IMR-90 (cell line): ENCODE data around the gene GCK. TPM values are rescaled to one million over a fixed set of nuclear protein-coding genes. Genes with fewer than 3 reads are reported as not detected.
A peak's percentile ranks its signal among the peaks of the same experiment; 100 is the strongest.

ENCODE experiments used
- ATAC-seq: fragments of 200-7000 bp; cut with Tn5 transposase; 2 replicates; pipeline ENCODE4 v1.9.1; 2020; ENCODE audit warnings: low read depth, mild to moderate bottlenecking, moderate library complexity
- BruUV-seq: library from RNA; stranded (reverse); fragments of 400-500 nt; replicated peaks from 2 replicates; lab custom pipeline; 2021; lab: Mats Ljungman, UMichigan
- CTCF ChIA-PET: fragments of 300-600 bp; formaldehyde crosslinking; extraction: SDS; loops from one replicate; lab custom pipeline; 2021; ENCODE audit warnings: antibody characterized with exemption; lab: Yijun Ruan, JAX
- POLR2A ChIA-PET: fragments of 300-600 bp; sonication (Branson Sonifier 250); formaldehyde crosslinking; loops from one replicate; lab custom pipeline; 2022; ENCODE audit warnings: antibody characterized with exemption; ENCODE audit not compliant: unreplicated experiment; lab: Charles Lee
- DNase-seq: peaks from one replicate; pipeline ENCODE4 v3.0.0; 2013
- H2AFZ ChIP-seq: replicated peaks from 2 replicates; pipeline ENCODE3; 2013; ENCODE audit warnings: low read length, mild to moderate bottlenecking; ENCODE audit not compliant: poor library complexity
- H2AK5ac ChIP-seq: 2 replicates; pipeline ENCODE4 v1.6.1; 2013; ENCODE audit warnings: low read depth, low read length, inconsistent platforms
- H2AK9ac ChIP-seq: replicated peaks from 2 replicates; pipeline ENCODE3; 2013; ENCODE audit warnings: mild to moderate bottlenecking, low read depth, low read length, moderate library complexity; ENCODE audit not compliant: poor library complexity
- H2BK120ac ChIP-seq: 2 replicates; pipeline ENCODE4 v1.6.1; 2013; ENCODE audit warnings: low read depth, low read length, inconsistent platforms
- H2BK15ac ChIP-seq: 3 replicates; pipeline ENCODE4 v1.6.1; 2013; ENCODE audit warnings: low read depth, low read length, inconsistent platforms
- H2BK20ac ChIP-seq: 2 replicates; pipeline ENCODE4 v1.6.1; 2013; ENCODE audit warnings: low read depth, mild to moderate bottlenecking, inconsistent platforms, low read length, moderate library complexity
- H2BK5ac ChIP-seq: 2 replicates; pipeline ENCODE4 v1.6.1; 2013; ENCODE audit warnings: mild to moderate bottlenecking, low read depth, low read length, inconsistent platforms; ENCODE audit not compliant: poor library complexity, severe bottlenecking
- H3K14ac ChIP-seq: replicated peaks from 2 replicates; pipeline ENCODE4 v1.6.1; 2013; ENCODE audit warnings: low read depth, low read length, inconsistent platforms
- H3K18ac ChIP-seq: 2 replicates; pipeline ENCODE4 v1.6.1; 2013; ENCODE audit warnings: low read depth, low read length, control low read depth
- H3K23ac ChIP-seq: 2 replicates; pipeline ENCODE4 v1.6.1; 2013; ENCODE audit warnings: low read depth, low read length, inconsistent platforms
- H3K27ac ChIP-seq: 2 replicates; pipeline ENCODE4 v1.5.1; 2013; ENCODE audit warnings: mild to moderate bottlenecking, control low read depth, low read length; ENCODE audit not compliant: insufficient read depth
- H3K27me3 ChIP-seq: 2 replicates; pipeline ENCODE4 v1.6.1; 2013; ENCODE audit warnings: low read length; ENCODE audit not compliant: control insufficient read depth, insufficient read depth
- H3K36me3 ChIP-seq: 2 replicates; pipeline ENCODE4 v1.6.1; 2013; ENCODE audit warnings: low read length, mixed read lengths; ENCODE audit not compliant: control insufficient read depth, insufficient read depth
- H3K4ac ChIP-seq: 2 replicates; pipeline ENCODE4 v1.6.1; 2013; ENCODE audit warnings: low read depth, low read length, inconsistent platforms
- H3K4me1 ChIP-seq: 2 replicates; pipeline ENCODE4 v1.6.1; 2013; ENCODE audit warnings: low read length, mixed read lengths; ENCODE audit not compliant: control insufficient read depth, insufficient read depth
- H3K4me2 ChIP-seq: 2 replicates; pipeline ENCODE4 v1.6.1; 2013; ENCODE audit warnings: low read depth, mild to moderate bottlenecking, control low read depth, low read length, moderate library complexity
- H3K4me3 ChIP-seq: 2 replicates; pipeline ENCODE4 v1.5.1; 2013; ENCODE audit warnings: low read depth, mild to moderate bottlenecking, control low read depth, low read length, moderate library complexity; ENCODE audit not compliant: insufficient read depth
- H3K56ac ChIP-seq: 2 replicates; pipeline ENCODE4 v1.6.1; 2013; ENCODE audit warnings: low read length, inconsistent platforms; ENCODE audit not compliant: insufficient read depth; ENCODE audit errors: extremely low read depth
- H3K79me1 ChIP-seq, 2 experiments: 2 replicates each; pipeline ENCODE4 v1.6.1; 2013; ENCODE audit warnings: low read length in 2 of 2, inconsistent platforms in 1 of 2, low read depth in 1 of 2
- H3K9ac ChIP-seq: 2 replicates; pipeline ENCODE4 v1.6.1; 2013; ENCODE audit warnings: low read depth, low read length, control low read depth
- H3K9me1 ChIP-seq: 2 replicates; pipeline ENCODE4 v1.6.1; 2013; ENCODE audit warnings: low read length, inconsistent platforms; ENCODE audit not compliant: insufficient read depth
- H3K9me3 ChIP-seq: 2 replicates; pipeline ENCODE4 v1.6.1; 2013; ENCODE audit warnings: low read length; ENCODE audit not compliant: control insufficient read depth, insufficient read depth
- H4K20me1 ChIP-seq: 2 replicates; pipeline ENCODE4 v1.6.1; 2013; ENCODE audit warnings: low read length, inconsistent platforms; ENCODE audit not compliant: insufficient read depth
- H4K5ac ChIP-seq: 2 replicates; pipeline ENCODE4 v1.6.1; 2013; ENCODE audit warnings: mild to moderate bottlenecking, low read depth, low read length, control low read depth
- H4K8ac ChIP-seq, 2 experiments: 2 replicates each; pipeline ENCODE4 v1.6.1; 2013; ENCODE audit warnings: low read depth in 2 of 2, low read length in 2 of 2, control low read depth in 1 of 2, inconsistent platforms in 1 of 2
- H4K91ac ChIP-seq: 2 replicates; pipeline ENCODE4 v1.6.1; 2013; ENCODE audit warnings: low read depth, low read length, inconsistent platforms; ENCODE audit not compliant: insufficient read depth
- CEBPB ChIP-seq: IDR thresholded peaks from 2 replicates; pipeline ENCODE4 v1.6.1; 2012; ENCODE audit warnings: low read depth, low read length, improper control_type of control experiment
- MXI1 ChIP-seq: IDR thresholded peaks from 2 replicates; pipeline ENCODE4 v1.6.1; 2012; ENCODE audit warnings: low read depth, mild to moderate bottlenecking, low read length, moderate library complexity, borderline replicate concordance
- RCOR1 ChIP-seq: IDR thresholded peaks from 2 replicates; pipeline ENCODE4 v1.6.1; 2012; ENCODE audit warnings: mild to moderate bottlenecking, low read length, improper control_type of control experiment; ENCODE audit not compliant: insufficient replicate concordance
- WGBS, 2 experiments: methylation state at CpG; one replicate each; pipeline versions ENCODE4 v1.1.5 to v1.1.7; 2013; ENCODE audit warnings: missing lambda C conversion rate in 2 of 2; ENCODE audit not compliant: insufficient read length in 1 of 2; ENCODE audit errors: extremely low coverage in 2 of 2; 5-methylcytosine and 5-hydroxymethylcytosine counted together
- dilution Hi-C: fragments of 300-500 bp; cut with HindIII; formaldehyde crosslinking; loops from one replicate; pipeline ENCODE4 v1.14.3; 2018; ENCODE audit warnings: low sequenced_read_pairs; ENCODE audit not compliant: unreplicated experiment
- in situ Hi-C: fragments of 300-500 bp; cut with MboI; formaldehyde crosslinking; loops from 3 replicates; pipeline ENCODE4 v1.14.3; 2019; ENCODE audit warnings: low sequenced_read_pairs, inconsistent platforms, mixed read lengths
- intact Hi-C: fragments of 100-400 bp; cut with micrococcal nuclease; formaldehyde crosslinking; loops from 2 replicates; pipeline ENCODE4 v1.10.0; 2022
- polyA plus RNA-seq, 3 experiments: library from polyadenylated mRNA; depleted of rRNA; stranded (reverse); fragments of >200 nt; gene quantifications; 2 replicates each; pipeline ENCODE4 v1.2.3, GENCODE V29; 2012; ENCODE audit warnings: low replicate concordance in 1 of 3
- total RNA-seq: library from RNA; depleted of rRNA; stranded (reverse); fragments of >200 nt; gene quantifications from 2 replicates; pipeline ENCODE4 v1.2.3, GENCODE V29; 2012
- TF ChIP-seq, protein P1 (sequence below): fragments of 150-350 bp; IDR thresholded peaks from 2 replicates; pipeline ENCODE4 v1.6.1; 2017; ENCODE audit warnings: mild to moderate bottlenecking, antibody characterized with exemption, low read length, low read depth

The GCK gene
- total and polyA plus RNA-seq, 2 of the 4 experiments (the other 2 are of a cell fraction): 0.14 to 0.18 TPM

DNA sequence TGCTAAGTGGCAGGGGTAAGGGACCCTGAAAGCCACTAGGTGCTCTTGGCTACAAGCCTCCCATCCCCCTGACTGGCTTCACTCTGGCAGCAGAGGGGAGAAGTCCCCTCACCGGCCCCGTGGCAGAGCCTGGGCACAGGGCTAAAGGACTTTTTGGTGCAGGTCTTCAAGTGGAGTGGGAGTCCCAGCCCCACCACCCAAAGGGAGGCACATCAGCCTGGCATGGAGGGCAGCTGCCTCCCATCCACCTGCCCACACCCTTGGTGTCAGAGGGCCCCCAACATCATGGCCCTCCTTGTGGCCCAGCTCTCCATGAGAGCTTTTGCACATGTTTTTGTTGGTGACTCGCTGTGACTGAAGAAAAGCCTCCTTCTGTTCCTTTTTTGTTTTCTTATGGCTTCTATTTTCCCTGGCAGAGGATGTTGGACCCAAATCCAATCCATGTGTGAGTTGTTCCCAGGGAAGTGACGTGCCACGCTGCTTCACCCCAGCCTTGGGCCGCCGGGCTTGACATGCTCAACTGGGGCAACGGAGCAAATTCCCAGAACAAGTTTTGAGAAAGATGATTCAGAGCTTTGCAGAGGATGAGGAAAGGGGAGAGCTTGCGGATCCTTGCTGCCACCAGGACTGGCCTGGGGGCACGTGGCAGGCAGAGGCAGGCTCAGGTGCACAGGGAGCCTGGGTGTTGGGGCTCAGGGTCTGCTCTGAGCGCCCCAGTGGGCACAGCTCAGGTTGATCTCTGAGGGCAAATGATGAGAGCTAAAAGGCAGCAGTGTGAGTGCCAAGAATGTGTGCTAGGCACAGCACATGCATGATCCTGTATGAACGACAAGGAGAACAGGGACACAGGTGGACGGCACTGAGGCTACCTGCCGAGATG lies 87.0 kb downstream of the GCK start:
- BruUV-seq: no TSS peak
- WGBS, 2 experiments: 81% methylated on average over 4 of the region's 14 CpGs; no CpG with 5 or more reads in 1 of the 2 experiments
- no peaks in the 10 kb centered on the region; a peak in 1 of 4 replicates for H3K79me1 ChIP-seq
- dilution Hi-C loops: no loop called here
- in situ Hi-C loops: no loop called here
- H2AK9ac ChIP-seq: peak overlapping the region; percentile 40
- no peak overlapping the region for H3K4me2 ChIP-seq
- H4K20me1 ChIP-seq: no peaks in the 10 kb centered on the region
- H4K8ac ChIP-seq: peak overlapping the region in 1 of 2 experiments; percentile 47; a peak in 1 of 4 replicates
- H3K9me3 ChIP-seq: no peaks in the 10 kb centered on the region
- no peak overlapping the region for H3K56ac ChIP-seq
- no peak overlapping the region for H2BK15ac ChIP-seq
- H2BK20ac ChIP-seq: no peak overlapping the region
- ChIA-PET POLR2A (interaction anchor here (1.0 kb wide), 1 partner anchor 13 kb away, joined by 3 read pairs; no protein-coding TSS in a partner anchor), CTCF (no interaction called here)
- H2BK5ac ChIP-seq: peak overlapping the region; percentile 25
- TF ChIP-seq, protein P1, sequence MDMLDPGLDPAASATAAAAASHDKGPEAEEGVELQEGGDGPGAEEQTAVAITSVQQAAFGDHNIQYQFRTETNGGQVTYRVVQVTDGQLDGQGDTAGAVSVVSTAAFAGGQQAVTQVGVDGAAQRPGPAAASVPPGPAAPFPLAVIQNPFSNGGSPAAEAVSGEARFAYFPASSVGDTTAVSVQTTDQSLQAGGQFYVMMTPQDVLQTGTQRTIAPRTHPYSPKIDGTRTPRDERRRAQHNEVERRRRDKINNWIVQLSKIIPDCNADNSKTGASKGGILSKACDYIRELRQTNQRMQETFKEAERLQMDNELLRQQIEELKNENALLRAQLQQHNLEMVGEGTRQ: no peak
- TF ChIP-seq RCOR1 (peak; percentile 37), CEBPB (no peak), MXI1 (0 out of 2 replicates have a peak, but pooled peaks have one; percentile 23)
- no peak overlapping the region for H3K18ac ChIP-seq
- H3K14ac ChIP-seq: peak overlapping the region; percentile 63; the same call in 1 of the 2 replicates
- H3K4me3 ChIP-seq: no peak overlapping the region
- H3K36me3 ChIP-seq: no peaks in the 10 kb centered on the region
- no peak for ATAC-seq
- no peak overlapping the region for H3K23ac ChIP-seq
- intact Hi-C loops: loop anchor here (2.0 kb wide), 1 partner anchor 19 kb away; the partner anchor contains the start of gene POLM
- H2AFZ ChIP-seq: peak overlapping the region; percentile 70
- H3K4me1 ChIP-seq: peaks cover 36% of the 10 kb centered on the region
- peak overlapping the region; percentile 67 for H2BK120ac ChIP-seq
- peaks cover 25% of the 10 kb centered on the region for H3K9me1 ChIP-seq
- H3K9ac ChIP-seq: no peak overlapping the region
- peak; percentile 85 for DNase-seq
- peak overlapping the region; percentile 79 for H3K4ac ChIP-seq
- H3K27ac ChIP-seq: no peak overlapping the region
- no peak overlapping the region; the same call in 1 of the 2 replicates for H4K91ac ChIP-seq
- no peaks in the 10 kb centered on the region for H3K27me3 ChIP-seq
- H4K5ac ChIP-seq: no peak overlapping the region
- peak overlapping the region; percentile 84 for H2AK5ac ChIP-seq
